HG02571 (cell line): ENCODE data around the gene SLC38A5.
A peak's percentile ranks its signal among the peaks of the same experiment; 100 is the strongest.
"Not testable (repeated sequence)": the region's sequence is repeated elsewhere in the genome, so short reads cannot be mapped to it uniquely, and the experiment has no call there.

Experiments used
- ATAC-seq: cut with Tn5 transposase; IDR thresholded peaks from one replicate; pipeline ENCODE4 v1.9.1; 2021; ENCODE audit warnings: mild to moderate bottlenecking, moderate library complexity; ENCODE audit not compliant: unreplicated experiment

SLC38A5 gene

DNA sequence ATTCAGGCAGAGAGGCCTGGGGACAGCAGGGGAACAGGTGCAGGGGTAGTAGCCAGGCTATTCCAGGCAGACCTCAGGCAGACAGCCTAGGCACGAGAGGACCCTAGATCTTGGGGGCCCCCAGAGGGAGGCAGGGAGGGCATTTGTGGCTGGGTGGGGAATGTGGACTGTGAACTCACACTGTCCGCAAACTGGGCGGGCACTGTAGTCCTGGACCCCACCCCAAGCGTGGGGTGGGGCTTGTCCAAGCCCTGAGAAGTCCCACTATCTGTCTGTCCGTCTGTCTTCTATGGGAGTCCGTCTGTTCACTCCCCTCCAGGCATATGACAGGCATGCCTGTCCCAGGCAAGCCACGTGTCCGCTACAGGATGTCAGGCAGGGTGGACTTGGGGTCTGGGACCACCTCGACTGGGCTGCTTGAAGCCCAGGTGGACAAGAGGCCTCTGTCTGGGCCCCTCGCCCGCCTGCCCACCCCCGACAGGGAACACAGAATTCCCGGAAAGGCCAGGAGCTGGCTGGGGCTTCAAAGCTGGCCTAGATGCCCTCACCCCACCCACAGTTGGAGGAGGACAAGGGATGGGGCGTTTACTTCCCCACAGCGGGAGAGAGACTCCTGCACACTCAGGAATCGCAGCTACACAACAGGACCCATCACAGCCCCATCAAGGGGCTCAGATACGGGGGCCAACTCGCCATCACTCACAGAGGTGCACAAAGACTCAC, at the start of gene SLC38A5:
TSS of gene SLC38A5 (minus strand) at position 151 of the 723 bp plus-strand sequence. CDS start 2,336 bp downstream, outside the sequence.
- no peak for ATAC-seq

DNA sequence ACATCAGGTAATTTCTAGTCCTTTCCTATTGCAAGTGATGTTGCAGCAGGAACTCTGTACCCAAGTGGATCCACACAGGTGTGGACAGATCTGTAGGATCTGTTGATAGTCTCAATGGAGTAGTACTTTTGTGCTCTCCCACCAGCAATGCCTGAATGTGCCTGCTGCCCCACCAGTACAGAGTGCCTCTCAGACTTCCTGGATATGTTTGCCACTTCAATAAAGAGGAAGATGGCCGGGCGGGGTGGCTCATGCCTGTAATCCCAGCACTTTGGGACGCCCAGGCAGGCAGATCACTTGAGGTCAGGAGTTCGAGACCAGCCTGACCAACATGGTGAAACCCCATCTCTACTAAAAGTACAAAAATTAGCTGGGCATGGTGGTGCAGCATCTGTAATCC, 49.4 kb upstream of the SLC38A5 start:
- ATAC-seq: not testable (repeated sequence)

DNA sequence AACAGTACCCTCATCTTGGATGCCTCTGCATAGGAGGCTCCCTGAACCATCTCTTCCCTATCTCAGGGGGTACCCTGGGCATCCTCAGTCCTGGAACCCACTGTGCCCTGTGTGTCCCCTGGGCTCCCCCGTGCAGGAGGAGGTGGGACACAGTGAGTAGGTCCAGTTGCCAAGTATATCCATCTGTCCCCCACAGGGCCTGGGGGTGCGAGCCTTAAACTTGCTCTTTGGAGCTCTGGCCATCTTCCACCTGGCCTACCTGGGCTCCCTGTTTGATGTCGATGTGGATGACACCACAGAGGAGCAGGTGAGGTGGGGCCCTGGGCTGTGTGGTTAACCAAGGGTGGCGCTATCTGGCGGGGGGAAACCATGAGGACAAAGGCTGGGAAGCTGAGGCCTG, 46.9 kb upstream of the SLC38A5 start:
- ATAC-seq: no peak

DNA sequence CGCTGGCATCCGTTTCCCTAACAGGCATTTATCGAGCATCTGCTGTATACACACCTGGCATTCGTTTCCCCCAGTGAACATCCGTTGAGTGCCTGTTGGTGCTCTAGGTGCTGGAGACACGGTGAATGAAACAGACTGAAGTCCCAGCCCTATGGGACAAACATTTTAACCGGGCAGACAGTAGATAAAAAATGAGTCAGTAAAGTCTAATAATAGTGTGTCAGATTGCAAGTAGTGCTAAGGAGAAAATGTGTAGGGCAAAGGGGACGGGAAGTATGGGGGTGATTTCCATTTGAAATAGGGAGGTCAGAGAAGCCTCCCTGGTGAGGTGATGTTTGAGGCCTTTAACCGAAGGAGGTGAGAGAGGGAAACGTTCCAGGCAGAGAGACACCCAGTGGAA, 46.2 kb upstream of the SLC38A5 start:
- ATAC-seq: no peak

DNA sequence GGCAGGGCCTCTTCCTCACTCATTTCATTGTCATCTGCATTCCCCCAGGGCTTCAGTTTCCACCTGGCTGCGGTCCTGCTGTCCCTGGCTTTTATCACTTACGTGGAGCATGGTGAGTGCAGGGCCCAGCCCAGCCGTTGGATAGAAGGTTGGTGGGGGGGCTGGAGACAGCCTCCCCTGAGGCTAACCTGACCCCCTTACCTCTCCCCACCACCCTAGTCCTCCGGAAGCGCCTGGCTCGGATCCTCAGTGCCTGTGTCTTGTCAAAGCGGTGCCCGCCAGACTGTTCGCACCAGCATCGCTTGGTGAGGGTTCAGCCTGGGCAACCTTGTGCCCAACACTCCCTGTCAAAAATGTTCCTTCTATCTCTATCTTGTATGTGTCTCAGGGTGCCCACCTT, 45.8 kb upstream of the SLC38A5 start:
- ATAC-seq: no peak

DNA sequence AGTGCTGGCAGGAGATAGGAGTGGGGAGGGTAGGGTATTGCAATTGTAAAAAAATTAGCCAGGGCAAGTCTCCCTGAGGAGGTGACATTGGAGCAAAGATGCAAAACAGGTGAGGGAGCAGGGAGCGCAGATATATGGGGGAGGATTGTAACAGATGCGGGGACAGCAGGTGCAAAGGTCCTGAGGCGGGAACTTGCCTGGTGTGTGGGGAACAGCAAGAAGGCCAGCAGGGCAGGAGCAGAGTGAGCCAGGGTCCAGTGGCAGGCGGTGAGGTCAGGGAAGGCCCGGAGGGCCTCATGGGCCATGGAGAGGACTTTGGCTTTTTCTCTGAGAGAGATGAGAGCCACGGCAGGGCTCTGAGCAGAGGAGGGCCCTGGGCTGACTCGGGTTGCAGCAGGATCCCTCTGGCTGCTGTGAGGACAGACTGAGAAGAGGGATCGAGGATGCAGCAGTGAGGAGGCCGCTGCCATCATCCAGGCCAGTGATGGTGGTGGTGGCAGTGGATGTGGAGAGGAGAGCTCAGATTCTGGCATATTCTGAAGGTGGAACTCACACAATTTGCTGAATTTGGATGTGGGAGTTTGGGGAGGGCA, 44.9 kb upstream of the SLC38A5 start:
- no peak for ATAC-seq

DNA sequence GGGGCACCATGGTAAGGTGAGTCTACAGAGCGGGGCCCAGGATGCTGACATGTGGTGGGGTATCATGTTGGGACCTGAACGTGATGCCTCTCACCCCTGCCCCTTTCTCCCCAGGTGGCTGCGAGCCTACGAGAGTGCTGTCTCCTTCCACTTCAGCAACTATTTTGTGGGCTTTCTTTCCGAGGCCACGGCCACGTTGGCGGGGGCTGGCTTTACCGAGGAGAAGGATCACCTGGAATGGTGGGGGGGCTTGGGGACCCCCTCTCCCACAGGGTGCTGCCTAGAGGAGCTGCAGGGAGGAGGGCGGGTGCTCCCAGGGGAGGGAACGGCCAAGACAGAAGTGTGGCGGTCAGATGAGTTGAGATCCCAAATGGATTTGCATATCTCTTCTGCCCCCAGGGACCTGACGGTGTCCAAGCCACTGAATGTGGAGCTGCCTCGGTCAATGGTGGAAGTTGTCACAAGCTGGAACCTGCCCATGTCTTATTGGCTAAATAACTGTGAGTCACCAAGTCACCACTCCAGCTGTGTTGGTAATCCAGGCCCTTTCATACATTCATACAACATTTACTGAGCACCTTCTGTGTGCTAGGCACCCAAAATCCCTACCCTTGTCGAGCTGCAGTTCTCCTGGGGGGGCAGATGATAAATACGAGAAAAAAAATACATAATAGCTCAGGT, 44.2 kb upstream of the SLC38A5 start:
- no peak for ATAC-seq

DNA sequence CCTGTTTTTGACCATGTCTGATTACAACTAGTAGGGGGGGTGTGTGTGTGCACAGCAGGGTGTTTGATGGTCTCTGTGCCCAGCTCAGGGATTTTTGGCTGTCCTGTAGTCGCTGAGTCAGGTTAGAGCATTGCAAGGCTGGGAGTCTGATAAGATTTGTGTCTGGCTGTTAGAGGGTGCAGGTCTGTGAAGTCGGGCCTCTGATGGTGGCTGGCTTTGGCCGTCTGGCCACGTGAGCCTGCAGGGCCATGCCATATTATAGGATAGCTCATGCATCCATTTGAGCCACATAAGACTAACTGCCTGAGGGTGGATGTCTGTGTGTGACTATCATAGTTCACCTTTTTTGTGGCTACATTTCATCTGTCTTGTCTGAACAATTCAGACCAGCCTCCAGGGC, 43.6 kb upstream of the SLC38A5 start:
- no peak for ATAC-seq

DNA sequence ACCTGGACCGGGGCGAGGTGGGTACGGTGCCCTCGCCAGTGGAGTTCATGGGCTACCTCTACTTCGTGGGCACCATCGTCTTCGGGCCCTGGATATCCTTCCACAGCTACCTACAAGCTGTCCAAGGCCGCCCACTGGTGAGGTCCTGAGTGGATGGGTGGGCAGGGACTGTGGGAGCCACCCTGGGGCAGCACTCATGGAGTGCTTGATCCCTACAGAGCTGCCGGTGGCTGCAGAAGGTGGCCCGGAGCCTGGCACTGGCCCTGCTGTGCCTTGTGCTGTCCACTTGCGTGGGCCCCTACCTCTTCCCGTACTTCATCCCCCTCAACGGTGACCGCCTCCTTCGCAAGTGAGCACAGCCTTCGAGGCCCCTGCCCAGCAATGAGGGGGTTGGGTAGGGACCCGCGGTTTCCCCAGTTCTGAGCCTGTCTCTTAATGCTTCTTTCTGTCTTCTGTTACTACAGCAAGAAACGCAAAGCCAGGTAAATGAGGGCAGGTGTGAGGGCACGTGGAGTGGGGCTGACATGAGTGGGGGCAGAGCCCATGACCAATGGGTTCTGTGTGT, 42.4 kb upstream of the SLC38A5 start:
- no peak for ATAC-seq

DNA sequence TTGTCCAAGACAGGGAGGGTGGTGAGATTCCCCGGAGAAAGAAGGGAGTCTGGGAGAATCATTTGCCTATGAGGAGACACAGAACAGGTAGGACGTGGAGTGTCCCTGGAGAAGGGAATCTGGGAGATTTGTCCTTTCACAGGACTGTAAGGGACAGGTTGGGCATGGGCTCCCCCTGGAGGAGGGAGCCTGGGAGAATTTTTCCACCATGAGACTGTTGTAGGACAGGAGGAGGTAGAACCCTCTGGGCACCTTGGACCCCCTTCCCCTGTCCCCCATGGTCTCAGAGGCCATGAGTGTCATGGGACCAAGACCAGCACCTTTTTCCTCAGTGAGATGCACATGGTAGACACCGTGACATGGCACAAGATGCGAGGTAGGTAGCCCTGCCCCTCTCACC, 41.5 kb upstream of the SLC38A5 start:
- ATAC-seq: no peak

DNA sequence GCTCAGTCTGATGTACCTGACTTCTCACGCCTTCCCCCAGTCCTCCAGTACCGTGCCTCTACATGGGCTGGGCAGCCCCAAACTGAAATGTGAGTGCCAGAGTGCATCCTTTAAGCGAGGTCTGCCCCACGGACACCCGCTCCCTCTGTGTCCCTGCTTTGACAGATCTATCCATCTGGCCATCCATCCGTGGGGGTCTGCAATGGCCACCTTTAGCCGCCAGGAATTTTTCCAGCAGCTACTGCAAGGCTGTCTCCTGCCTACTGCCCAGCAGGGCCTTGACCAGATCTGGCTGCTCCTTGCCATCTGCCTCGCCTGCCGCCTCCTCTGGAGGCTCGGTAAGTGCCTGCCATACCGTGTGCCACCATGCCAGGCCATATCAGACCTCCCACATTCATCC, 39.6 kb upstream of the SLC38A5 start:
- ATAC-seq: no peak

DNA sequence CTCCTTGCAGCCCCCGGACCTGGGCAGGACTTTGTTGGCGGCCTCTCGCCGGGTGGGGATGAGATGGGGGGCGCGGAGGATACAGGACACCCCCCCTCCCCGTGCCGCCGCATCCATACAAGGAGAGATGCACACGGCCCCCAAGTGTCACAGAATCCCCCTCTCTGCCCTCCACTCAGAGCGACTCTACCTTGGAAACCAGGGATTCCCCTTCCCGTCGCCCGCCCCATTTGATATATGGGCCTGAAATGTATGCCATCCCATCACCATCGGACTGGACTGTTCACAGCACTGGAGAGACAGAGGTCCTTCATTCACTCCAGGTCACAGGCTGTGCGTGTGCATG, 39.2 kb upstream of the SLC38A5 start:
- no peak for ATAC-seq

DNA sequence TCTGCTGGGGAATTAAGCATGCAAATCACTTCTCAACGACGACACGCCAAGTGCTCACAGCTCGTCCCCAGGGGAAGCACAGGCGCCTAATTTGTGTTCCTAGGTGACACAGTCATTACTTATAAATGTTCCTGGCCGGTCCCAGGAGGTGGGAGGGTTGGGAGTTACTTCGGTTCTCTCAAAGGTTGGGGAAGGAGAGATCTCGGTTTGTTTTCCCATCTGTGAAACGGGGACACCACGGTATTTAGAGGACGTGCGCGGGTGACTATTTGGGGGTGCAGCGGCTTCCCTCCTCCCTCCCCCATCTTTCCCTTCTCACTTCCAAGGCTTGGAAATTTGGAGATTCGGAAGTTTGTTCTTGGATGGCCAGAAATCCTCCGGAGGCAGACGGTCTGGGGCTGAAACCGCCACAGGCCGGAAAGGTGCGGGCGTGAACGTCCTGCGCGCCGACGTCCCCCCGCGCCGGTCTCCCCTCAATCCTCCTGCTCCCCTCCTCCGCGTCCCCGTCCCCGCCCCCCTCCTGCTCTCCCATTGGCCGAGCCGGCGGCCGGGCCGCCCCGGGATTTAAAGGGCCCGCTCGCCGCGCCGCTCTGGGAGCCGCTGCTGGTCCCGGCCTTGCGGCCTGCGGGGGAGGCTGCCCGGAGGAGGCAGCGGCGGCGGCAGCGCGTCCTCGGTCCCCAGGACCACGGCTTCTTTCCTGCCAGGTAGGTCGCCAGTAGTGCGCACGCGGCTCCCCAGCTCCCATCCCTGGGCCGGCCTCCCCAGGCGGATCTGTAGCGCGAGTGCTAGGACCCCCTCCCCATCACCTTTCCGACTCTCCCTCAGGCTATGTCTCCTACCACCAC, 38.6 kb upstream of the SLC38A5 start, which contains the start of gene PORCN:
TSS of gene PORCN (plus strand) at position 593 of the 845 bp plus-strand sequence. CDS start 829 bp downstream, outside the sequence.
- peak; percentile 74 for ATAC-seq

DNA sequence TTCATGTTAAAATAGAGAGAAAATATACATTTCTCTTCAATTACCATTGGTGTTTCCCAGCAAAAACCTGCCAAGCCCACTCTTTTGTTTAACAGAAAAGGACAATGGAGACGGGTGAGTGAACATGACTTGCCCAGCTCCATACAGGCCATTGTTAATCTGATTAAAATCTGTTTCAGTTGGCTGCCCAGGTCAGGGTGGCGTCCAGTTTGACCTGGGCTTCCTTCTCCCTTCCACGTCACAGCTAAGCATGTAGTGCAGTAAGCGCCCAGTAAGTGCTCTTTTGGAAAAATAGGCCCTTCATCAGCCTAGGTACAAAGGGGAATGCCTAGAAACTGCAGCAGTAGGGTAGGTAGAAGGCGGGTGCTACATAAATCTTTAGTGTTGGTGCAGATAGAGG, 37.2 kb upstream of the SLC38A5 start:
- no peak for ATAC-seq

DNA sequence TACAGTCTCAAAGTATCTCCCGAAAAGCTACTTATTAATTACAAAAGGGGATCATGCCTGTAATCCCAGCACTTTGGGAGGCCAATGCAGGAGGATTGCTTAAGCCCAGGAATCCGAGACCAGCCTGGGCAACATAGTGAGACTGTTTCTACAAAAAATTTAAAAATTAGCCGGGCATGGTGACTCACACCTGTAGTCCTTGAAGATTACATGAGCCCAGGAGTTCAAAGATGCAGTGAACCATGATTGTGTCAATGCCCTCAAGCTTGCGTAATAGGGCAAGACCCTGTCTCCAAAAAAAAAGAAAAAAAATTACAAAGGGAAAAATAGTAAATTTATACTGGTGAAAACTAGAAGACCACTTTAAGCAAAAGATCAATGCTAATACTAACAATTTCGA, 35.4 kb upstream of the SLC38A5 start:
- no peak for ATAC-seq

DNA sequence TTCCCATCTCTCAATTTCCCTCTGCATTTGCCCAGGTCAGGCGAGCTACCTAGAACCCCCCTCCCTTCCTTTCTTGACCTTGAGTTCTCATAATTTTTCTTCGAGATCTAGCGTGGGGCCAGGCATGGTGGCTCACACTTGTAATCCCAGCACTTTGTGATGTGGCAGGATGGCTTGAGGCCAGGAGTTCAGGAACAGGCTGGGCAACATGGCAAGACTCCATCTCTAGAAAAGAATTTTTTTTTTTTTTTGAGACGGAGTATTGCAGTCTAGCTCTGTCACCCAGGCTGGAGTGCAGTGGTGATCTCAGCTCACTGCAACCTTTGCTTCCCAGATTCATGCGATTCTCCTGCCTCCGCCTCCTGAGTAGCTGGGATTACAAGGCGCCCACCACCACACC, 34.2 kb upstream of the SLC38A5 start:
- no peak for ATAC-seq

DNA sequence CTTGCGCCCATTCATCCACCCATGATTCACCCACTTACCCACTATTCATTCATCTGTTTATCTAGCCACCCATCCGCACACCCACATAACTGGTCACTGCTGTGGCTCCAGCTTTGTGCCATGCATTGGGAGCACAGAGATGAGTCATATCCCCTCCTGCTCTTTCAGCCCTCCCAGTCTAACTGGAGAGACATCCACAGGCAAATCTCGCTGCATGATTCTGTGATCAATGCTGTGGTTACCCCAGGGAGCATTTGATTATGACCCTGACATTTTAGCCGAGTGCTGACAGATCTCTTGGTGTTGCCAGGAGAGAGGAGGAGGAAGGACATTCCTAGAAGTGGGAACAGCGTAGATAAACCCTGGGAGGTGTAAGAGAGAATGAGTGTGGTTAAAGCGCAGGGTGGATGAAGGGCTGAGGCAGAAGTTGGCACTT, 28.3 kb upstream of the SLC38A5 start:
- no peak for ATAC-seq

DNA sequence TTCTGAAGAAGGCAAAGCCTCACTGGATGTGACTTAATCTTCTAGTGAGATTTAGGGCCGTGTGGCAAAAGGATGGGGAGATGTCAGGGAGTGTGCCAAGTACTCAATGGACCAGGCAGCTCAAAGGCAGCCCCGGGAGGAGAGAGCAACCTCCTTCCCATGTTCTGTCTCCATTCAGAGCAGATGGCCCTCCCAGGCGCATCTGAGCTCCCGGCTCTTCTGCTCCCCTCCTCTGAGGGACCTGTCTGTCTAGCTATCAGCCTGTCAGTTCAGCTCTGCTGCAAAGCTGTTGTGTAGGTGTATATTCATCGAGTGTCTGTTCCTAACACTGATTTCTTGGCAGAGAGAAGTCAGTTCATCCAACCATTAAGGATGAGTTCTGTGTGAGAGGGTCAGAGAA, 27.8 kb upstream of the SLC38A5 start:
- ATAC-seq: no peak

DNA sequence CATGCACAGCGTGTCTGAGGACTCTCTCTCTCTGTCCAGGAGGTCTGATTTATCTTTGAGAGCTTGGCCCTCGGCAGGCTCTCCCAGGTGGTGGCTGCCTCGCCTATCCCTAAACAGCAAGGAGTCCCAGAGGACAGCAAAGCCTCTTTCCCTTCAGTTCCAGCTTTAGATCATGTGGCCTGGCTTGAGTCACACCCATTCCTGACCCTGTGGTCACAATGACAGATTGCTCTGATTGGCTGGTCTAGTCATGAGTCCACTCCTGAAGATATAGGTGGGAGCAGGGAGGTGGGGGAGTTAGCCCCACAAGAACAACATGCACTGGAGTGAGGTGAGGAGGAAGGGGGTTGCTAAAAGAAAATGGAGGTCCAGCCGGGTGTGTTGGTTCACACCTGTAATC, 26.6 kb upstream of the SLC38A5 start:
- no peak for ATAC-seq

DNA sequence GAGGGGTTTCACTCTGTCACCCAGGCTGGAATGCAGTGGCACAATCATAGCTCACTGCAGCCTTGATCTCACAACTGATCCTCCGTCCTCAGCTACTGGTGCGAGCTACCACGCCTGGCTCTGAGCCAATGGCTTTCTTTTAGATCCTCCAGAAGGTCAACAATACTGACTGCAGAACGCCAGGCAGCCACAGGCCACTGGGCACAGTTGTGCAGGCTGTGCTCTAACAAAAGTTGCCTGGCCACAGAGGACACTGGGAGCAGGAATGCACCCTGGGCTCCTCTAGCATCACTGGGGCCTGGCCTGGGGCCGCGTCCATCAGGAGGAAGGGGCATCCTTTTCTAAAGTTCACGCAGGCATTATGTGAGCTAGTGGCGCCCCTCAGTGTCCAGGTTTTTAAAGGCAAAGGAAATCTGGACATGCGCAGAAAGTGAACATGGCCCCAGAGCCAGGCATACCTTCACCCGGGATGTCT, 23.9 kb upstream of the SLC38A5 start:
- ATAC-seq: no peak
